ENCODE results near the gene TSACC.
"Not testable (repeated sequence)": the region's sequence is repeated elsewhere in the genome, so short reads cannot be mapped to it uniquely, and the experiment has no call there.

Gene TSACC

GRCh38 chr1:156344409-156344808 is 6.1 kb downstream of the TSACC start:
- no peak for TF ChIP-seq TSHZ2 (CRISPR knock-in tag; IDR thresholded peaks at IDR 0.05)
- no peak for TF ChIP-seq ESRRG (CRISPR knock-in tag; IDR thresholded peaks at IDR 0.05)
- TF ChIP-seq BACH2 (CRISPR knock-in tag; IDR thresholded peaks at IDR 0.05; ENCODE audit: borderline replicate concordance), result no peak
- TF ChIP-seq TOX (CRISPR knock-in tag; IDR thresholded peaks at IDR 0.05; ENCODE audit: borderline replicate concordance), result no peak
- ATAC-seq, result no peak

GRCh38 chr1:156346035-156346434 is 7.7 kb downstream of the TSACC start:
- not testable (repeated sequence) for ATAC-seq

GRCh38 chr1:156346636-156347035 is 8.3 kb downstream of the TSACC start:
- TF ChIP-seq TCF4 (CRISPR knock-in tag; IDR thresholded peaks at IDR 0.05; ENCODE audit: borderline replicate concordance), result peak; percentile 46; the same call in 1 of the 2 replicates
- TF ChIP-seq ISL1 (CRISPR knock-in tag; IDR thresholded peaks at IDR 0.05), result no peak
- TF ChIP-seq TSHZ2 (CRISPR knock-in tag; IDR thresholded peaks at IDR 0.05), result 0 out of 2 replicates have a peak, but pooled peaks have one; percentile 12
- TF ChIP-seq ARNTL (CRISPR knock-in tag; IDR thresholded peaks at IDR 0.05; ENCODE audit: borderline replicate concordance, low read depth), result no peak
- TF ChIP-seq ZC3H10 (CRISPR knock-in tag; IDR thresholded peaks at IDR 0.05), result no peak
- TF ChIP-seq ZNF70 (CRISPR knock-in tag; IDR thresholded peaks at IDR 0.05), result peak; percentile 68; the same call in 1 of the 2 replicates
- ATAC-seq, result peak; percentile 80

GRCh38 chr1:156347331-156347730 is 9.0 kb downstream of the TSACC start:
- peak; percentile 90 for ATAC-seq
- TF ChIP-seq TCF4 (CRISPR knock-in tag; IDR thresholded peaks at IDR 0.05; ENCODE audit: borderline replicate concordance), result 0 out of 2 replicates have a peak, but pooled peaks have one; percentile 43
- no peak for TF ChIP-seq ESRRG (CRISPR knock-in tag; IDR thresholded peaks at IDR 0.05)

- not testable (repeated sequence) for ATAC-seq
Measured at GRCh38 chr1:156352481-156352880, 14.2 kb downstream of the TSACC start.

GRCh38 chr1:156356262-156356874 is 18.0 kb downstream of the TSACC start:
- no peak for ATAC-seq
- TF ChIP-seq SNAI2 (CRISPR knock-in tag; IDR thresholded peaks at IDR 0.05), result no peak
- no peak for TF ChIP-seq CSRNP3 (CRISPR knock-in tag; IDR thresholded peaks at IDR 0.05)
- TF ChIP-seq CSDC2 (CRISPR knock-in tag; IDR thresholded peaks at IDR 0.05), result no peak
- no peak for TF ChIP-seq ZFP3 (CRISPR knock-in tag; IDR thresholded peaks at IDR 0.05)
- TF ChIP-seq ZNF8 (CRISPR knock-in tag; IDR thresholded peaks at IDR 0.05), result no peak
- TF ChIP-seq TOX (CRISPR knock-in tag; IDR thresholded peaks at IDR 0.05; ENCODE audit: borderline replicate concordance), result no peak

GRCh38 chr1:156356875-156357534 is 18.7 kb downstream of the TSACC start:
- ATAC-seq, result no peak
- TF ChIP-seq TSHZ2 (CRISPR knock-in tag; IDR thresholded peaks at IDR 0.05), result no peak
